HCT116 (cell line): ENCODE results near the gene SLC44A5. TPM values are rescaled to one million over a fixed set of nuclear protein-coding genes. Genes with fewer than 3 reads are reported as not detected.
"Not testable (repeated sequence)": the region's sequence is repeated elsewhere in the genome, so short reads cannot be mapped to it uniquely, and the experiment has no call there.

ENCODE experiments used
- ATAC-seq: fragments of 200-7000 bp; cut with Tn5 transposase; 2 replicates; pipeline ENCODE4 v1.9.1; 2020; ENCODE audit warnings: mild to moderate bottlenecking, moderate library complexity
- BruUV-seq: library from RNA; stranded (reverse); fragments of 400-500 nt; replicated peaks from 2 replicates; lab custom pipeline; 2021; lab: Mats Ljungman, UMichigan
- CTCF ChIA-PET: fragments of 300-600 bp; sonication (Branson Sonifier 250); formaldehyde crosslinking; loops from one replicate; lab custom pipeline; 2021; ENCODE audit warnings: antibody characterized with exemption; lab: Charles Lee
- POLR2A ChIA-PET: fragments of 300-600, 350-600 bp; sonication (Branson Sonifier 250); formaldehyde crosslinking; loops from one replicate; lab custom pipeline; 2021; ENCODE audit warnings: antibody characterized with exemption; lab: Charles Lee
- RAD21 ChIA-PET, 2 experiments: fragments of 300-600 bp; sonication (Branson Sonifier 250); formaldehyde crosslinking; loops; one replicate each; lab custom pipeline; 2023; ENCODE audit warnings: low total read pairs in 2 of 2; ENCODE audit not compliant: uncharacterized antibody in 2 of 2, unreplicated experiment in 2 of 2, low non-redundant PET in 1 of 2; lab: Charles Lee
- DNase-seq: peaks from one replicate; pipeline ENCODE4 v3.0.0-alpha.2; 2010; ENCODE audit warnings: low read depth, low spot score
- H2AFZ ChIP-seq: fragments of 200-600 bp; shearing (Covaris generic), sonication (generic); 2 replicates; pipeline ENCODE4 v1.6.1; 2017; ENCODE audit warnings: low read depth, mixed run types, mixed read lengths, antibody characterized with exemption, low read length; ENCODE audit not compliant: poor library complexity, severe bottlenecking
- H3K27ac ChIP-seq: 2 replicates; pipeline ENCODE4 v1.5.1; 2012; ENCODE audit warnings: low read depth, low read length
- H3K27me3 ChIP-seq: fragments of 200-600 bp; sonication (generic); 2 replicates; pipeline ENCODE4 v1.6.1; 2016; ENCODE audit warnings: mixed run types, low read length, mixed read lengths; ENCODE audit not compliant: insufficient read depth
- H3K36me3 ChIP-seq, 2 experiments: fragments of 200-500 bp in 1 of 2; fragments of 200-600 bp in 1 of 2; sonication (Bioruptor generic) in 1 of 2; sonication (generic) in 1 of 2; 2 replicates each; pipeline versions ENCODE4 v1.5.1 to v1.6.1; 2014 to 2016; ENCODE audit warnings: low read length in 2 of 2, inconsistent platforms in 1 of 2, mixed read lengths in 1 of 2, mixed run types in 1 of 2; ENCODE audit not compliant: insufficient read depth in 2 of 2, control insufficient read depth in 1 of 2
- H3K4me1 ChIP-seq, 2 experiments: fragments of 200-600 bp in 1 of 2; sonication (generic) in 1 of 2; 2 replicates each; pipeline versions ENCODE4 v1.5.1 to v1.6.1; 2012 to 2017; ENCODE audit warnings: low read length in 2 of 2, inconsistent platforms in 1 of 2, mild to moderate bottlenecking in 1 of 2, mixed read lengths in 1 of 2, mixed run types in 1 of 2, moderate library complexity in 1 of 2; ENCODE audit not compliant: insufficient read depth in 2 of 2, control insufficient read depth in 1 of 2
- H3K4me2 ChIP-seq: fragments of 200-600 bp; sonication (generic); 2 replicates; pipeline ENCODE4 v1.6.1; 2017; ENCODE audit warnings: mixed run types, low read length, mixed read lengths
- H3K4me3 ChIP-seq, 2 experiments: fragments of 200-600 bp in 1 of 2; sonication (generic) in 1 of 2; replicated peaks in 1 of 2; 2 replicates each; pipeline ENCODE4 v1.5.1; 2011 to 2016; ENCODE audit warnings: low read length in 2 of 2, control low read depth in 1 of 2, low read depth in 1 of 2, mild to moderate bottlenecking in 1 of 2, mixed read lengths in 1 of 2, mixed run types in 1 of 2
- H3K79me2 ChIP-seq: fragments of 200-600 bp; sonication (generic); 2 replicates; pipeline ENCODE4 v1.6.1; 2017; ENCODE audit warnings: mild to moderate bottlenecking, mixed run types, low read length, moderate library complexity, mixed read lengths; ENCODE audit not compliant: insufficient read depth
- H3K9ac ChIP-seq: fragments of 200-600 bp; sonication (generic); 2 replicates; pipeline ENCODE4 v1.6.1; 2016; ENCODE audit warnings: low read length, mixed read lengths
- H3K9me2 ChIP-seq: fragments of 200-600 bp; sonication (generic), shearing (Covaris generic); 2 replicates; pipeline ENCODE4 v1.6.1; 2017; ENCODE audit warnings: mixed run types, mild to moderate bottlenecking, moderate library complexity; ENCODE audit not compliant: insufficient read depth
- H3K9me3 ChIP-seq, 2 experiments: fragments of 200-500 bp in 1 of 2; fragments of 200-600 bp in 1 of 2; sonication (Bioruptor generic) in 1 of 2; sonication (generic) in 1 of 2; 2 replicates each; pipeline ENCODE4 v1.6.1; 2014 to 2017; ENCODE audit warnings: low read length in 2 of 2, mixed read lengths in 2 of 2, inconsistent platforms in 1 of 2, low read depth in 1 of 2, mild to moderate bottlenecking in 1 of 2, mixed run types in 1 of 2, moderate library complexity in 1 of 2; ENCODE audit not compliant: control insufficient read depth in 1 of 2, insufficient read depth in 1 of 2
- H4K20me1 ChIP-seq: fragments of 200-600 bp; sonication (generic), shearing (Covaris generic); 2 replicates; pipeline ENCODE4 v1.6.1; 2017; ENCODE audit warnings: mixed run types, mild to moderate bottlenecking, moderate library complexity; ENCODE audit not compliant: insufficient read depth
- ATF3 ChIP-seq: IDR thresholded peaks from 2 replicates; pipeline ENCODE4 v1.6.1; 2012
- CEBPB ChIP-seq: IDR thresholded peaks from 2 replicates; pipeline ENCODE4 v1.6.1; 2012; ENCODE audit warnings: low read depth
- CTCF ChIP-seq, 3 experiments: fragments of 200-600 bp in 1 of 3; sonication (generic) in 1 of 3; IDR thresholded peaks in 2 of 3; conservative IDR thresholded peaks in 1 of 3; 2 replicates each; pipeline ENCODE4 v1.5.1; 2012 to 2017; ENCODE audit warnings: low read depth in 2 of 3, low read length in 2 of 3, antibody characterized with exemption in 1 of 3, borderline replicate concordance in 1 of 3, control low read depth in 1 of 3, mild to moderate bottlenecking in 1 of 3, mixed read lengths in 1 of 3, mixed run types in 1 of 3, moderate library complexity in 1 of 3; ENCODE audit not compliant: insufficient read depth in 1 of 3
- EGR1 ChIP-seq: IDR thresholded peaks from 2 replicates; pipeline ENCODE4 v1.6.1; 2012; ENCODE audit warnings: low read depth
- ELF1 ChIP-seq: IDR thresholded peaks from 2 replicates; pipeline ENCODE4 v1.6.1; 2012; ENCODE audit warnings: low read depth, borderline replicate concordance
- FOSL1 ChIP-seq: IDR thresholded peaks from 2 replicates; pipeline ENCODE4 v1.6.1; 2012; ENCODE audit warnings: low read depth
- POLR2A ChIP-seq: IDR thresholded peaks from 2 replicates; pipeline ENCODE4 v1.7.0; 2011; ENCODE audit warnings: borderline replicate concordance; ENCODE audit not compliant: insufficient read depth, insufficient read length; ENCODE audit errors: extremely low read depth
- POLR2AphosphoS5 ChIP-seq: IDR thresholded peaks from 2 replicates; pipeline ENCODE4 v1.6.1; 2011; ENCODE audit warnings: mild to moderate bottlenecking, low read depth, low read length, moderate library complexity
- RAD21 ChIP-seq: IDR thresholded peaks from 2 replicates; pipeline ENCODE4 v1.6.1; 2012; ENCODE audit warnings: low read depth, mild to moderate bottlenecking
- SIN3A ChIP-seq: IDR thresholded peaks from 2 replicates; pipeline ENCODE4 v1.6.1; 2012; ENCODE audit warnings: low read depth
- SRF ChIP-seq: IDR thresholded peaks from 2 replicates; pipeline ENCODE4 v1.6.1; 2012; ENCODE audit warnings: low read depth
- ZFX ChIP-seq: fragments of 450-650 bp; IDR thresholded peaks from 2 replicates; pipeline ENCODE4 v1.6.1; 2017
- ZNF274 ChIP-seq: fragments of 200-500 bp; sonication (Bioruptor generic); IDR thresholded peaks from 2 replicates; pipeline ENCODE4 v1.6.1; 2014; ENCODE audit warnings: mild to moderate bottlenecking, low read depth, low read length, inconsistent platforms
- intact Hi-C: fragments of 100-400 bp; cut with micrococcal nuclease; formaldehyde crosslinking; loops from 2 replicates; pipeline ENCODE4 v1.10.0; 2022
- total RNA-seq: library from RNA; stranded (reverse); gene quantifications from one replicate; pipeline ENCODE4 v1.2.1, GENCODE V29; 2021; ENCODE audit not compliant: unreplicated experiment
- TF ChIP-seq, protein P1 (sequence below): IDR thresholded peaks from 2 replicates; pipeline ENCODE4 v1.6.1; 2012; ENCODE audit warnings: low read depth

SLC44A5 gene
- total RNA-seq, 1 experiment from 2014 or later, result 2.4 TPM

- DNase-seq, intact Hi-C loops, RAD21 ChIA-PET, H3K4me1 ChIP-seq, H4K20me1 ChIP-seq, H3K4me3 ChIP-seq, H3K79me2 ChIP-seq, H2AFZ ChIP-seq, H3K4me2 ChIP-seq, H3K9me3 ChIP-seq, H3K27me3 ChIP-seq, H3K27ac ChIP-seq, H3K9ac ChIP-seq, ATAC-seq, H3K36me3 ChIP-seq, POLR2A ChIA-PET, H3K9me2 ChIP-seq, CTCF ChIA-PET, BruUV-seq: not testable (repeated sequence)
Observed at GRCh38 chr1:75354267-75354666, 256.6 kb downstream of the SLC44A5 start.

DNA sequence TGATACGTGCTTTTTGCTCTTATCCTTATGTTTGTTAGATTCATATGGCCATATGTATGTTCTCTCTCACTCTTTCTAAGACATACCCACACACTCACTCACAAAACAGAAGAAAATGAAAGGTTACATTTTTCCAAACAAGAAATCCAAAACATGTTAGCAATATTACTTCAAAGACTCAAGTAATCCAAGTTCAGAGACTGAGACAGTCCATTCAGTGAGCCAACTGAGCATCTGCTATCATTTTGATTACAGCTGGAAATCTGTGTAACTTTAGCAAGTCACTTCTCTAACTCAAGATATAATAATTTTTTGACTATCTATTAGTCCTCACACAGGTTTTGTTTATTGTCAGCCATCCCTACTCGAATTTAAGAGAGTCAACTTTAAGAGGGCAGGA, 257.9 kb downstream of the SLC44A5 start:
- no peaks in the 10 kb centered on the region for H3K9me3 ChIP-seq
- no peak overlapping the region for H3K9ac ChIP-seq
- intact Hi-C loops, result no loop called here
- no peak overlapping the region for H3K4me3 ChIP-seq
- no TSS peak for BruUV-seq
- no peak overlapping the region for H2AFZ ChIP-seq
- ChIA-PET POLR2A (no interaction called here), CTCF (no interaction called here), RAD21 (no interaction called here)
- no peak overlapping the region for H3K27ac ChIP-seq
- no peaks in the 10 kb centered on the region for H3K36me3 ChIP-seq
- no peaks in the 10 kb centered on the region for H3K79me2 ChIP-seq
- ATAC-seq, result no peak
- H3K4me1 ChIP-seq, result no peaks in the 10 kb centered on the region
- no peak for DNase-seq
- no peaks in the 10 kb centered on the region for H3K27me3 ChIP-seq
- no peak overlapping the region for H3K4me2 ChIP-seq
- no peaks in the 10 kb centered on the region for H3K9me2 ChIP-seq
- H4K20me1 ChIP-seq, result no peaks in the 10 kb centered on the region
- TF ChIP-seq RAD21, result no peak
- no peak for TF ChIP-seq CEBPB
- TF ChIP-seq POLR2A, result no peak
- TF ChIP-seq SRF, result no peak
- TF ChIP-seq ELF1, result no peak
- no peak for TF ChIP-seq ATF3
- TF ChIP-seq, protein P1, sequence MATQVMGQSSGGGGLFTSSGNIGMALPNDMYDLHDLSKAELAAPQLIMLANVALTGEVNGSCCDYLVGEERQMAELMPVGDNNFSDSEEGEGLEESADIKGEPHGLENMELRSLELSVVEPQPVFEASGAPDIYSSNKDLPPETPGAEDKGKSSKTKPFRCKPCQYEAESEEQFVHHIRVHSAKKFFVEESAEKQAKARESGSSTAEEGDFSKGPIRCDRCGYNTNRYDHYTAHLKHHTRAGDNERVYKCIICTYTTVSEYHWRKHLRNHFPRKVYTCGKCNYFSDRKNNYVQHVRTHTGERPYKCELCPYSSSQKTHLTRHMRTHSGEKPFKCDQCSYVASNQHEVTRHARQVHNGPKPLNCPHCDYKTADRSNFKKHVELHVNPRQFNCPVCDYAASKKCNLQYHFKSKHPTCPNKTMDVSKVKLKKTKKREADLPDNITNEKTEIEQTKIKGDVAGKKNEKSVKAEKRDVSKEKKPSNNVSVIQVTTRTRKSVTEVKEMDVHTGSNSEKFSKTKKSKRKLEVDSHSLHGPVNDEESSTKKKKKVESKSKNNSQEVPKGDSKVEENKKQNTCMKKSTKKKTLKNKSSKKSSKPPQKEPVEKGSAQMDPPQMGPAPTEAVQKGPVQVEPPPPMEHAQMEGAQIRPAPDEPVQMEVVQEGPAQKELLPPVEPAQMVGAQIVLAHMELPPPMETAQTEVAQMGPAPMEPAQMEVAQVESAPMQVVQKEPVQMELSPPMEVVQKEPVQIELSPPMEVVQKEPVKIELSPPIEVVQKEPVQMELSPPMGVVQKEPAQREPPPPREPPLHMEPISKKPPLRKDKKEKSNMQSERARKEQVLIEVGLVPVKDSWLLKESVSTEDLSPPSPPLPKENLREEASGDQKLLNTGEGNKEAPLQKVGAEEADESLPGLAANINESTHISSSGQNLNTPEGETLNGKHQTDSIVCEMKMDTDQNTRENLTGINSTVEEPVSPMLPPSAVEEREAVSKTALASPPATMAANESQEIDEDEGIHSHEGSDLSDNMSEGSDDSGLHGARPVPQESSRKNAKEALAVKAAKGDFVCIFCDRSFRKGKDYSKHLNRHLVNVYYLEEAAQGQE, result no peak
- TF ChIP-seq ZNF274, result no peak
- no peak for TF ChIP-seq CTCF (IDR thresholded peaks at IDR 0.05 in 2 of 3, conservative IDR thresholded peaks at IDR 0.05 in 1 of 3; ENCODE audit: borderline replicate concordance in 1 of 3, insufficient read depth in 1 of 3, low read depth in 2 of 3, low read length in 2 of 3)
- TF ChIP-seq SIN3A, result no peak
- TF ChIP-seq POLR2AphosphoS5, result no peak
- no peak for TF ChIP-seq EGR1
- no peak for TF ChIP-seq ZFX
- no peak for TF ChIP-seq FOSL1
